Measurements from ENCODE around the gene LRBA.

GRCh38 chr4:150482581-150482980, 532.5 kb downstream of the LRBA start:
- TF ChIP-seq SP1 (IDR thresholded peaks at IDR 0.05) (no peak), CTCF (IDR thresholded peaks at IDR 0.05; ENCODE audit: low read depth, low read length, missing input control) (no peak), REST (IDR thresholded peaks at IDR 0.05) (no peak), GABPA (IDR thresholded peaks at IDR 0.05 in 1 of 2, conservative IDR thresholded peaks at IDR 0.05 in 1 of 2) (no peak), JUND (IDR thresholded peaks at IDR 0.05) (no peak), YY1 (IDR thresholded peaks at IDR 0.05) (no peak), TAF1 (conservative IDR thresholded peaks at IDR 0.05) (no peak), ATF3 (IDR thresholded peaks at IDR 0.05) (no peak), RXRA (IDR thresholded peaks at IDR 0.05) (no peak), HNF4A (conservative IDR thresholded peaks at IDR 0.05) (no peak), MAX (IDR thresholded peaks at IDR 0.05) (no peak), ZBTB33 (IDR thresholded peaks at IDR 0.05) (no peak)

Data from liver (tissue), 3 donors.